ENCODE measurements around the gene DHRS1. TPM values are rescaled to one million over a fixed set of nuclear protein-coding genes. Genes with fewer than 3 reads are reported as not detected.

The DHRS1 gene
- total and polyA plus RNA-seq, 2 of the 4 experiments (the other 2 are of a cell fraction) = 15.8 to 38.6 TPM

DNA sequence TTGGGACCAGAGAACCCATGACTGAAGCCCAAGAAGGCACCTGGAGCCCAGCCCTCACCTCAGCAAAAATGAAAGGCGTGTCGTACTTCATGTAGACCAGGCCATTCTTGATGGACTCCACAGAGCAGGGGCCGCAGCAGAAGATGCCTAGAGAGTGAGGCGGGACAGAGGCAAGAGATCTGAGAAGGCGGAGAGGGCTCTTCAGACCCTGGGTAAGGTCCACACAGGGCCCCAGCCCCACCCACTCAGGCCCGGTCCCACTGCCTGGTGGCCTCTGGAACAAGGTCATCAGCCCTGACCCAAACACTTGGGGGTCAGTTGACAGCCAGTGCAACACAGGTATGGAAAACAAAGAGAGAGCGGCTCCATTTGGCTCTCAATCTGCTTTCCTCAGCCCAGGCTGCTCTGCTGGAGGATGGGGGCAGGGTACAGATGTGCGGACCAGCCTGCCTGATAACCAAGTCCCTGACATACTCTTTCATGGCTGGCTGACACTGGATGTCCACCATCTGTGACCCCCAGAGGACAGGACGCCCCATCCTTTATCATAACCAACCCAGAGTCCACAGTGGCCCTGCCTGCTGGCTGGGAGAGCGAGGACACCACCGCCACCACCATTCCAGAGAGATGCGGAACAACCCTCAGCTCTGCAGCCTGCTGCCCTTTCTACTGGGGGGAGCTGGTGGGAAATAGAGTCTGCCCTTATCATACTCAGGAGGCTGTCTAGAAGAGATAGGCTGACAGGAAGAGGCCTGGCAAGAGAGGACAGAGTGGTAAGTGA, 43.5 kb downstream of the DHRS1 start:
- no peak for ATAC-seq (ENCODE audit: low read depth)
- no TSS peak for BruUV-seq (replicated peaks)
- TF ChIP-seq MAFK (IDR thresholded peaks at IDR 0.05; ENCODE audit: low read depth, low read length) (no peak), CEBPB (IDR thresholded peaks at IDR 0.05; ENCODE audit: low read depth, low read length) (no peak), BHLHE40 (IDR thresholded peaks at IDR 0.05; ENCODE audit: low read depth, low read length) (no peak), SMC3 (IDR thresholded peaks at IDR 0.05; ENCODE audit: low read depth, low read length) (no peak), MAZ (IDR thresholded peaks at IDR 0.05; ENCODE audit: borderline replicate concordance, low read depth, low read length) (no peak), RFX5 (IDR thresholded peaks at IDR 0.05; ENCODE audit: low read depth, low read length) (no peak), CHD1 (IDR thresholded peaks at IDR 0.05; ENCODE audit: low read depth, low read length) (no peak), ELK1 (IDR thresholded peaks at IDR 0.05; ENCODE audit: borderline replicate concordance, low read depth, low read length) (no peak), POLR2A (IDR thresholded peaks at IDR 0.05; ENCODE audit: low read depth, low read length) (no peak), RCOR1 (IDR thresholded peaks at IDR 0.05; ENCODE audit: insufficient replicate concordance, low read length) (no peak), MXI1 (IDR thresholded peaks at IDR 0.05; ENCODE audit: borderline replicate concordance, low read depth, low read length) (no peak), CTCF (conservative IDR thresholded peaks at IDR 0.05; ENCODE audit: low read depth, low read length) (no peak), NFE2L2 (IDR thresholded peaks at IDR 0.05; ENCODE audit: low read depth, low read length) (no peak), RAD21 (IDR thresholded peaks at IDR 0.05; ENCODE audit: low read length) (no peak)
- TF ChIP-seq, protein P1, sequence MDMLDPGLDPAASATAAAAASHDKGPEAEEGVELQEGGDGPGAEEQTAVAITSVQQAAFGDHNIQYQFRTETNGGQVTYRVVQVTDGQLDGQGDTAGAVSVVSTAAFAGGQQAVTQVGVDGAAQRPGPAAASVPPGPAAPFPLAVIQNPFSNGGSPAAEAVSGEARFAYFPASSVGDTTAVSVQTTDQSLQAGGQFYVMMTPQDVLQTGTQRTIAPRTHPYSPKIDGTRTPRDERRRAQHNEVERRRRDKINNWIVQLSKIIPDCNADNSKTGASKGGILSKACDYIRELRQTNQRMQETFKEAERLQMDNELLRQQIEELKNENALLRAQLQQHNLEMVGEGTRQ (IDR thresholded peaks at IDR 0.05; ENCODE audit: low read depth, low read length) = no peak

More for the DNA sequence above, 43.5 kb downstream of the DHRS1 start:
- Histone ChIP-seq H4K91ac (ENCODE audit: insufficient read depth, low read depth, low read length) (no peak overlapping the region), H3K23ac (ENCODE audit: low read depth, low read length) (no peak overlapping the region), H2BK15ac (ENCODE audit: low read depth, low read length) (no peak overlapping the region), H3K9me1 (ENCODE audit: insufficient read depth, low read length) (peaks cover 35% of the 10 kb centered on the region), H4K8ac (ENCODE audit: low read depth in 2 of 2, low read length in 2 of 2) (no peak overlapping the region), H3K4me3 (ENCODE audit: insufficient read depth, low read depth, low read length) (no peak overlapping the region), H3K56ac (ENCODE audit: extremely low read depth, insufficient read depth, low read length) (no peak overlapping the region), H2BK5ac (ENCODE audit: low read depth, low read length, poor library complexity, severe bottlenecking) (no peak overlapping the region), H3K9ac (ENCODE audit: low read depth, low read length) (no peak overlapping the region), H3K27ac (ENCODE audit: insufficient read depth, low read length) (no peak overlapping the region), H3K4me2 (ENCODE audit: low read depth, low read length) (no peak overlapping the region), H2AK9ac (replicated peaks; ENCODE audit: low read depth, low read length, poor library complexity) (no peak overlapping the region), H3K14ac (replicated peaks; ENCODE audit: low read depth, low read length) (no peak overlapping the region), H4K20me1 (ENCODE audit: insufficient read depth, low read length) (no peaks in the 10 kb centered on the region), H3K4me1 (ENCODE audit: control insufficient read depth, insufficient read depth, low read length) (peaks cover 22% of the 10 kb centered on the region), H3K4ac (ENCODE audit: low read depth, low read length) (no peak overlapping the region), H3K27me3 (ENCODE audit: control insufficient read depth, insufficient read depth, low read length) (no peaks in the 10 kb centered on the region), H2AFZ (replicated peaks; ENCODE audit: low read length, poor library complexity) (no peak overlapping the region), H3K36me3 (ENCODE audit: control insufficient read depth, insufficient read depth, low read length) (peaks cover 2% of the 10 kb centered on the region; the same call in 1 of the 2 replicates), H2AK5ac (ENCODE audit: low read depth, low read length) (no peak overlapping the region), H4K5ac (ENCODE audit: low read depth, low read length) (no peak overlapping the region), H3K9me3 (ENCODE audit: control insufficient read depth, insufficient read depth, low read length) (no peaks in the 10 kb centered on the region), H3K79me1 (ENCODE audit: low read depth in 1 of 2, low read length in 2 of 2) (peaks cover 0 to 2% of the 10 kb centered on the region in 2 experiments; a peak in 1 of 4 replicates), H2BK20ac (ENCODE audit: low read depth, low read length) (no peak overlapping the region), H2BK120ac (ENCODE audit: low read depth, low read length) (no peak overlapping the region), H3K18ac (ENCODE audit: low read depth, low read length) (no peak overlapping the region)
- ChIA-PET CTCF (no interaction called here), POLR2A (ENCODE audit: unreplicated experiment) (no interaction called here)
- WGBS, 2 experiments (ENCODE audit: extremely low coverage in 2 of 2, insufficient read length in 1 of 2) = 100% methylated on average over 5 of the region's 12 CpGs; no CpG with 5 or more reads in 1 of the 2 experiments
- in situ Hi-C loops (cut with MboI; ENCODE audit: low sequenced_read_pairs) (no loop called here), intact Hi-C loops (cut with micrococcal nuclease) (loop anchor here (2.0 kb wide), 1 partner anchor 15 kb away; the partner anchor contains the start of gene RABGGTA), dilution Hi-C loops (cut with HindIII; ENCODE audit: low sequenced_read_pairs, unreplicated experiment) (no loop called here)
- DNase-seq = no peak
